CD14-positive monocyte (primary cell): ENCODE measurements around the gene PLOD1. TPM values are rescaled to one million over a fixed set of nuclear protein-coding genes. Genes with fewer than 3 reads are reported as not detected.

Experiments used
- DNase-seq, 3 donors: peaks; one replicate each; pipeline ENCODE4 v3.0.0-alpha.2; 2011 to 2022
- H2AFZ ChIP-seq: 2 replicates; pipeline ENCODE4 v1.6.0; 2012; ENCODE audit warnings: mild to moderate bottlenecking, low read depth, low read length, inconsistent platforms; ENCODE audit not compliant: insufficient read depth, poor library complexity, severe bottlenecking
- H3K27ac ChIP-seq, 2 donors: 1 replicate in 1 of 2; 2 replicates in 1 of 2; pipeline ENCODE4 v1.5.1; 2012 to 2013; ENCODE audit warnings: low read length in 2 of 2, control low read depth in 1 of 2, inconsistent platforms in 1 of 2, low read depth in 1 of 2, mild to moderate bottlenecking in 1 of 2
- H3K27me3 ChIP-seq, 2 donors: one replicate each; pipeline versions ENCODE4 v1.6.0 to v1.6.1; 2011 to 2013; ENCODE audit warnings: low read length in 2 of 2; ENCODE audit not compliant: control insufficient read depth in 2 of 2, insufficient read depth in 2 of 2
- H3K36me3 ChIP-seq, 2 donors: replicated peaks in 1 of 2; 1 replicate in 1 of 2; 2 replicates in 1 of 2; pipeline versions ENCODE4 v1.5.1 to v1.6.1; 2012 to 2013; ENCODE audit warnings: low read length in 2 of 2, control low read depth in 1 of 2, inconsistent platforms in 1 of 2, mild to moderate bottlenecking in 1 of 2; ENCODE audit not compliant: insufficient read depth in 2 of 2, control insufficient read depth in 1 of 2
- H3K4me1 ChIP-seq, 2 donors: 1 replicate in 1 of 2; 2 replicates in 1 of 2; pipeline versions ENCODE4 v1.5.1 to v1.6.1; 2012 to 2013; ENCODE audit warnings: low read length in 2 of 2, control low read depth in 1 of 2, inconsistent platforms in 1 of 2, mild to moderate bottlenecking in 1 of 2, moderate library complexity in 1 of 2; ENCODE audit not compliant: insufficient read depth in 2 of 2, control insufficient read depth in 1 of 2
- H3K4me2 ChIP-seq: replicated peaks from 2 replicates; pipeline ENCODE3; 2012; ENCODE audit warnings: low read length, moderate library complexity, mild to moderate bottlenecking; ENCODE audit not compliant: poor library complexity, severe bottlenecking; ENCODE audit errors: extremely low read depth
- H3K4me3 ChIP-seq, 3 experiments: fragments of 200-600 bp in 1 of 3; sonication (generic) in 1 of 3; replicated peaks in 1 of 3; 1 replicate in 2 of 3; 2 replicates in 1 of 3; pipeline ENCODE4 v1.5.1; 2011 to 2013; ENCODE audit warnings: low read length in 3 of 3, mild to moderate bottlenecking in 3 of 3, control low read depth in 2 of 3, low read depth in 2 of 3, inconsistent platforms in 1 of 3, moderate library complexity in 1 of 3
- H3K79me2 ChIP-seq: 2 replicates; pipeline ENCODE4 v1.6.0; 2012; ENCODE audit warnings: mild to moderate bottlenecking, control low read depth, inconsistent platforms, low read length, moderate library complexity; ENCODE audit not compliant: insufficient read depth
- H3K9ac ChIP-seq: 2 replicates; pipeline ENCODE4 v1.6.0; 2017; ENCODE audit warnings: low read length, mild to moderate bottlenecking; ENCODE audit not compliant: insufficient read depth, poor library complexity, severe bottlenecking
- H3K9me3 ChIP-seq, 2 donors: replicated peaks in 1 of 2; 1 replicate in 1 of 2; 2 replicates in 1 of 2; pipeline versions ENCODE4 v1.5.1 to v1.6.1; 2012 to 2013; ENCODE audit warnings: low read length in 2 of 2, control low read depth in 1 of 2; ENCODE audit not compliant: control insufficient read depth in 1 of 2, insufficient read depth in 1 of 2
- H4K20me1 ChIP-seq: 2 replicates; pipeline ENCODE4 v1.6.0; 2012; ENCODE audit warnings: mild to moderate bottlenecking, low read length, control low read depth, moderate library complexity; ENCODE audit not compliant: insufficient read depth
- H3K27ac Mint-ChIP-seq, 7 donors: one replicate each; pipeline ENCODE4 v1.8.0; 2020; ENCODE audit warnings: mild to moderate bottlenecking in 7 of 7, mixed read lengths in 7 of 7, moderate library complexity in 6 of 7, inconsistent platforms in 2 of 7
- H3K27me3 Mint-ChIP-seq, 3 donors: one replicate each; pipeline ENCODE4 v1.8.0; 2021 to 2022; ENCODE audit warnings: low read depth in 3 of 3, mild to moderate bottlenecking in 3 of 3, mixed read lengths in 3 of 3, moderate library complexity in 3 of 3, inconsistent platforms in 1 of 3
- H3K36me3 Mint-ChIP-seq, 2 donors: one replicate each; pipeline ENCODE4 v1.8.0; 2020; ENCODE audit warnings: mixed read lengths in 2 of 2, inconsistent platforms in 1 of 2, mild to moderate bottlenecking in 1 of 2
- H3K4me1 Mint-ChIP-seq: one replicate; pipeline ENCODE4 v1.8.0; 2020; ENCODE audit warnings: mild to moderate bottlenecking, mixed read lengths
- H3K4me3 Mint-ChIP-seq, 2 donors: one replicate each; pipeline ENCODE4 v1.8.0; 2020; ENCODE audit warnings: mild to moderate bottlenecking in 2 of 2, mixed read lengths in 2 of 2, moderate library complexity in 1 of 2
- H3K9me3 Mint-ChIP-seq, 7 donors: one replicate each; pipeline ENCODE4 v1.8.0; 2020 to 2022; ENCODE audit warnings: mixed read lengths in 7 of 7, mild to moderate bottlenecking in 6 of 7, moderate library complexity in 6 of 7, inconsistent platforms in 2 of 7
- CTCF ChIP-seq: fragments of 200-600 bp; IDR thresholded peaks from one replicate; pipeline ENCODE4 v1.8.0; 2022; ENCODE audit warnings: antibody characterized with exemption, mild to moderate bottlenecking
- WGBS: methylation state at CpG from one replicate; pipeline ENCODE4 v1.1.5; 2013; ENCODE audit warnings: missing lambda C conversion rate; ENCODE audit not compliant: insufficient coverage; 5-methylcytosine and 5-hydroxymethylcytosine counted together
- intact Hi-C, 2 donors: fragments of 100-400 bp; cut with micrococcal nuclease; formaldehyde crosslinking; loops; one replicate each; pipeline versions ENCODE4 v1.15.0 to v1.15.1; 2023
- polyA plus RNA-seq, 3 donors: library from polyadenylated mRNA; depleted of rRNA in 1 of 3; unstranded in 2 of 3; stranded (reverse) in 1 of 3; fragments of 300-500 nt in 2 of 3; fragments of >200 nt in 1 of 3; fragmentation: Illumina TruSeq in 2 of 3; gene quantifications; 1 replicate in 2 of 3; 2 replicates in 1 of 3; pipeline ENCODE4 v1.2.3, GENCODE V29; 2012 to 2021

PLOD1 gene
- polyA plus RNA-seq, 3 donors = 44.5 to 53.4 (median 53.1) TPM

- 5% methylated on average over 4 of the region's 5 CpGs for WGBS
- no peak overlapping the region for H3K4me2 ChIP-seq
- peak overlapping the region; percentile 46 for H2AFZ ChIP-seq
- Mint-ChIP-seq H3K4me3 (no peak overlapping the region), H3K36me3 (peaks cover 0 to under 1% of the 10 kb centered on the region in 2 donors), H3K27ac (no peak overlapping the region), H3K27me3 (peaks cover 0 to 5% (median 0%) of the 10 kb centered on the region in 3 donors), H3K4me1 (peaks cover 33% of the 10 kb centered on the region), H3K9me3 (no peaks in the 10 kb centered on the region)
- TF ChIP-seq CTCF = no peak
- H3K79me2 ChIP-seq = peaks cover 10% of the 10 kb centered on the region
- H3K9me3 ChIP-seq = no peaks in the 10 kb centered on the region
- no peak for DNase-seq
- H3K27ac ChIP-seq = no peak overlapping the region
- intact Hi-C loops = loop anchor here (5.0 to 10.0 kb wide), 2 partner anchors 47 to 85 kb away; partner anchors contain the start of gene MIIP (in 1 of the 2)
- H3K27me3 ChIP-seq = no peaks in the 10 kb centered on the region
- no peak overlapping the region for H3K4me3 ChIP-seq
- peaks cover 37 to 43% of the 10 kb centered on the region in 2 donors for H3K4me1 ChIP-seq
- no peak overlapping the region for H3K9ac ChIP-seq
- H4K20me1 ChIP-seq = peaks cover 7% of the 10 kb centered on the region
- H3K36me3 ChIP-seq = no peaks in the 10 kb centered on the region
These were observed 4.7 kb upstream of the PLOD1 start for GRCh38 chr1:11929849-11930248.

GRCh38 chr1:11930571-11931445 lies 3.7 kb upstream of the PLOD1 start:
- Mint-ChIP-seq H3K4me3 (peak overlapping the region in 1 of 2 donors; percentile 7), H3K36me3 (no peaks in the 10 kb centered on the region), H3K27me3 (peaks cover 0 to 5% (median 0%) of the 10 kb centered on the region in 3 donors), H3K27ac (peak overlapping the region in 1 of 7 donors; percentile 69), H3K4me1 (peaks cover 37% of the 10 kb centered on the region), H3K9me3 (no peaks in the 10 kb centered on the region)
- peaks cover 3% of the 10 kb centered on the region for H3K79me2 ChIP-seq
- no peak for DNase-seq
- H3K9ac ChIP-seq = no peak overlapping the region
- intact Hi-C loops = loop anchor here in 1 of 2 donors (5.0 kb wide), 1 partner anchor 46 kb away; no protein-coding TSS in a partner anchor
- no peaks in the 10 kb centered on the region for H3K9me3 ChIP-seq
- peaks cover 37 to 46% of the 10 kb centered on the region in 2 donors for H3K4me1 ChIP-seq
- TF ChIP-seq CTCF = no peak
- peaks cover 5% of the 10 kb centered on the region for H4K20me1 ChIP-seq
- H2AFZ ChIP-seq = no peak overlapping the region
- no peaks in the 10 kb centered on the region for H3K36me3 ChIP-seq
- no peak overlapping the region for H3K27ac ChIP-seq
- no peaks in the 10 kb centered on the region for H3K27me3 ChIP-seq
- WGBS = 29% methylated on average over 5 of the region's 7 CpGs
- no peak overlapping the region for H3K4me3 ChIP-seq
- H3K4me2 ChIP-seq = no peak overlapping the region
